Measurements from ENCODE around the gene FSIP1. TPM values are rescaled to one million over a fixed set of nuclear protein-coding genes. Genes with fewer than 3 reads are reported as not detected.

Gene FSIP1
- total RNA-seq, 1 experiment from 2014 or later: 0.61 TPM

DNA sequence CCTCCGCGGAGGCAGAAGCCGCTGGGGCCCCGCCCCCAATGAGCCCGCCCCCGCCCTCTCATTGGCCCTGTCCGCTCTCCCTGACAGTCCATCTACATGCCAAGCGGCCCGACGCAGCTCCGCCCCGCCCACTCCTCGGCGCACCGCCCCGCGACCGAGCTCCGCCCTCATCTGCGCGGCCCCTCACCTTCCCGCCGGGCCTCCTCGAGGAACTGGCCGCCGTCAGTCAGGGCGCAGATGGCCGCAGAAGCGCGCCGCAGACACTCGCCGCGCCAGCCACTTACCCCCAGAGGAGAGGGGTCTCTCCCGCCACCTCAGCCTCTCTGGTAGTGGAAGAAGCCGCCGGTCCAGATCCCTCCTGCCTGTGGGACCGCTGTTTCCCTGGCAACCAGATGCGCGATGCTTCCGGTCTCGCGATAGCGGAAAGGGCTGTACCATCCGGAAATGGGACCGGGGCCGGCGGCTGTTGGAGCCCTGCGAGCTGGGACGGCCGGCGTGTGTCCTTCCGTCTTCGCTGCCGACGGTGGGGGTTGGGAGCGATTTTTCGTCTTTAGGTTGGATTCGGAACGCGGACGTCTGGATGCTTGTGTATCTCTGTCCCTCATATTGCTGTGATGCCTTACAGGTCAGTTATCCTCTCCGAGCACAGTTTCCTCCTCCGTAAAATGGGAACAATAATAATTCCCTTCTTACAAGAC is at the start of gene FSIP1 (continued):
- TF ChIP-seq TCF7 (CRISPR knock-in tag; IDR thresholded peaks at IDR 0.05; ENCODE audit: low read depth) (no peak), GRHL2 (CRISPR knock-in tag; IDR thresholded peaks at IDR 0.05; ENCODE audit: insufficient replicate concordance, severe bottlenecking) (no peak), ARID4B (CRISPR knock-in tag; IDR thresholded peaks at IDR 0.05; ENCODE audit: borderline replicate concordance) (peak; percentile 92; the same call in 1 of the 2 replicates), JUN (CRISPR knock-in tag; IDR thresholded peaks at IDR 0.05) (no peak), CREM (CRISPR knock-in tag; IDR thresholded peaks at IDR 0.05) (0 out of 2 replicates have a peak, but pooled peaks have one; percentile 30), NFYB (CRISPR knock-in tag; conservative IDR thresholded peaks at IDR 0.05; ENCODE audit: low read depth) (no peak; the same call in 1 of the 2 replicates), NFE2L1 (CRISPR knock-in tag; IDR thresholded peaks at IDR 0.05) (no peak), HMGXB4 (CRISPR knock-in tag; IDR thresholded peaks at IDR 0.05) (0 out of 2 replicates have a peak, but pooled peaks have one; percentile 16), SOX15 (CRISPR knock-in tag; IDR thresholded peaks at IDR 0.05) (no peak), ZNF317 (CRISPR knock-in tag; IDR thresholded peaks at IDR 0.05; ENCODE audit: borderline replicate concordance, low read depth) (no peak), FOXK1 (CRISPR knock-in tag; IDR thresholded peaks at IDR 0.05) (peak; percentile 63; the same call in 1 of the 2 replicates), FOXP1 (CRISPR knock-in tag; IDR thresholded peaks at IDR 0.05; ENCODE audit: borderline replicate concordance) (peak; percentile 37; the same call in 1 of the 2 replicates), E2F1 (CRISPR knock-in tag; IDR thresholded peaks at IDR 0.05) (no peak), FOXJ3 (CRISPR knock-in tag; IDR thresholded peaks at IDR 0.05; ENCODE audit: borderline replicate concordance) (no peak), ETV6 (CRISPR knock-in tag; IDR thresholded peaks at IDR 0.05) (peak; percentile 84)
- TF ChIP-seq, protein P1, sequence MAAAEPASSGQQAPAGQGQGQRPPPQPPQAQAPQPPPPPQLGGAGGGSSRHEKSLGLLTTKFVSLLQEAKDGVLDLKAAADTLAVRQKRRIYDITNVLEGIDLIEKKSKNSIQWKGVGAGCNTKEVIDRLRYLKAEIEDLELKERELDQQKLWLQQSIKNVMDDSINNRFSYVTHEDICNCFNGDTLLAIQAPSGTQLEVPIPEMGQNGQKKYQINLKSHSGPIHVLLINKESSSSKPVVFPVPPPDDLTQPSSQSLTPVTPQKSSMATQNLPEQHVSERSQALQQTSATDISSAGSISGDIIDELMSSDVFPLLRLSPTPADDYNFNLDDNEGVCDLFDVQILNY (CRISPR knock-in tag; IDR thresholded peaks at IDR 0.05): peak; percentile 92

DNA sequence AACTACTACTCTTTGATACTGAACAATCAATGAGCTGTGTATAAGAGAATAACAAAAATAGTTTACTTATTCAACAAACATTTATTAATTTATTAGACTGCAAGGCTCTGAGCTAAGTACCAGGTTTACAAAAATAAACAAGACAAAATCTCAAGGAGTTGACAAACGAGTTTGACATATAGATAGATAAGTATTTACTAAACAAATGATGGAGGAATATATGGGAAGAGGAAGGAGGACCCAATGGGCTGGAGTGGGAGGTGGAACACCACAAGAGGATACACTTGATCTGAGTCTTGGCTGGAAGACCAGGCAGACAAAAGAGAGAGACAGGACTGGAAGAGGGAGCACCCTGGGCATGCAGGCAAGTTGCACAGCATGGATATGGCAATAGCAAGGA is 47.5 kb upstream of the FSIP1 start:
- peaks cover 50% of the 10 kb centered on the region for H3K4me1 Mint-ChIP-seq
- TF ChIP-seq ZBTB43 (CRISPR knock-in tag; IDR thresholded peaks at IDR 0.05) (no peak), JAZF1 (CRISPR knock-in tag; IDR thresholded peaks at IDR 0.05) (no peak), NFE2L1 (CRISPR knock-in tag; IDR thresholded peaks at IDR 0.05) (no peak), SP1 (CRISPR knock-in tag; conservative IDR thresholded peaks at IDR 0.05) (no peak), ZNF219 (CRISPR knock-in tag; IDR thresholded peaks at IDR 0.05; ENCODE audit: borderline replicate concordance) (no peak), NR1H2 (CRISPR knock-in tag; IDR thresholded peaks at IDR 0.05) (no peak), NR2C2 (CRISPR knock-in tag; IDR thresholded peaks at IDR 0.05) (no peak)
- TF ChIP-seq, protein P2, sequence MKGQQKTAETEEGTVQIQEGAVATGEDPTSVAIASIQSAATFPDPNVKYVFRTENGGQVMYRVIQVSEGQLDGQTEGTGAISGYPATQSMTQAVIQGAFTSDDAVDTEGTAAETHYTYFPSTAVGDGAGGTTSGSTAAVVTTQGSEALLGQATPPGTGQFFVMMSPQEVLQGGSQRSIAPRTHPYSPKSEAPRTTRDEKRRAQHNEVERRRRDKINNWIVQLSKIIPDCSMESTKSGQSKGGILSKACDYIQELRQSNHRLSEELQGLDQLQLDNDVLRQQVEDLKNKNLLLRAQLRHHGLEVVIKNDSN (CRISPR knock-in tag; IDR thresholded peaks at IDR 0.05): no peak
- TF ChIP-seq, protein P3, sequence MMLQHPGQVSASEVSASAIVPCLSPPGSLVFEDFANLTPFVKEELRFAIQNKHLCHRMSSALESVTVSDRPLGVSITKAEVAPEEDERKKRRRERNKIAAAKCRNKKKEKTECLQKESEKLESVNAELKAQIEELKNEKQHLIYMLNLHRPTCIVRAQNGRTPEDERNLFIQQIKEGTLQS (CRISPR knock-in tag; conservative IDR thresholded peaks at IDR 0.05): no peak
- TF ChIP-seq, protein P4, sequence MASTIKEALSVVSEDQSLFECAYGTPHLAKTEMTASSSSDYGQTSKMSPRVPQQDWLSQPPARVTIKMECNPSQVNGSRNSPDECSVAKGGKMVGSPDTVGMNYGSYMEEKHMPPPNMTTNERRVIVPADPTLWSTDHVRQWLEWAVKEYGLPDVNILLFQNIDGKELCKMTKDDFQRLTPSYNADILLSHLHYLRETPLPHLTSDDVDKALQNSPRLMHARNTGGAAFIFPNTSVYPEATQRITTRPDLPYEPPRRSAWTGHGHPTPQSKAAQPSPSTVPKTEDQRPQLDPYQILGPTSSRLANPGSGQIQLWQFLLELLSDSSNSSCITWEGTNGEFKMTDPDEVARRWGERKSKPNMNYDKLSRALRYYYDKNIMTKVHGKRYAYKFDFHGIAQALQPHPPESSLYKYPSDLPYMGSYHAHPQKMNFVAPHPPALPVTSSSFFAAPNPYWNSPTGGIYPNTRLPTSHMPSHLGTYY (CRISPR knock-in tag; IDR thresholded peaks at IDR 0.05): no peak

More for the DNA sequence above, 47.5 kb upstream of the FSIP1 start:
- ChIA-PET CTCF (no interaction called here), POLR2A (no interaction called here)
- H3K27ac Mint-ChIP-seq: peak overlapping the region; percentile 12; the same call in 1 of the 2 replicates
- no peak overlapping the region for H3K4me3 Mint-ChIP-seq
- H3K36me3 Mint-ChIP-seq: peaks cover 3% of the 10 kb centered on the region; the same call in 1 of the 2 replicates
- no peak for ATAC-seq
- H3K27me3 Mint-ChIP-seq (ENCODE audit: low read depth): no peaks in the 10 kb centered on the region
- 0 out of 2 replicates have a peak, but pooled peaks cover 3% of the 10 kb centered on the region for H3K9me3 Mint-ChIP-seq
- DNase-seq (ENCODE audit: low spot score): no peak
